Activated naive CD4-positive, alpha-beta T cell treated with anti-CD3 and anti-CD28 coated beads, Interleukin-2, amount 50 U/mL, for 24 hours (primary cell): ENCODE data around the gene DTWD2.
"Not testable (repeated sequence)": the region's sequence is repeated elsewhere in the genome, so short reads cannot be mapped to it uniquely, and the experiment has no call there.

Experiments
- H3K27ac Mint-ChIP-seq: one replicate; pipeline ENCODE4 v1.8.0; 2021; ENCODE audit warnings: mild to moderate bottlenecking, mixed read lengths
- H3K27me3 Mint-ChIP-seq: one replicate; pipeline ENCODE4 v1.8.0; 2021; ENCODE audit warnings: mixed read lengths
- H3K36me3 Mint-ChIP-seq: one replicate; pipeline ENCODE4 v1.8.0; 2021; ENCODE audit warnings: mixed read lengths
- H3K4me1 Mint-ChIP-seq: one replicate; pipeline ENCODE4 v1.8.0; 2021; ENCODE audit warnings: mixed read lengths
- H3K4me3 Mint-ChIP-seq: one replicate; pipeline ENCODE4 v1.8.0; 2021; ENCODE audit warnings: mild to moderate bottlenecking, mixed read lengths
- H3K9me3 Mint-ChIP-seq: one replicate; pipeline ENCODE4 v1.8.0; 2021; ENCODE audit warnings: mixed read lengths

Gene DTWD2

GRCh38 chr5:118973779-118974445, 14.4 kb downstream of the DTWD2 start:
- peaks cover 29% of the 10 kb centered on the region for H3K9me3 Mint-ChIP-seq
- not testable (repeated sequence) for H3K27me3 Mint-ChIP-seq, H3K4me3 Mint-ChIP-seq, H3K27ac Mint-ChIP-seq
- peaks cover 30% of the 10 kb centered on the region for H3K36me3 Mint-ChIP-seq
- peaks cover 12% of the 10 kb centered on the region for H3K4me1 Mint-ChIP-seq

- peaks cover 16% of the 10 kb centered on the region for H3K4me1 Mint-ChIP-seq
- no peaks in the 10 kb centered on the region for H3K9me3 Mint-ChIP-seq
- H3K27me3 Mint-ChIP-seq: no peaks in the 10 kb centered on the region
- H3K27ac Mint-ChIP-seq: no peak overlapping the region
- H3K36me3 Mint-ChIP-seq: peaks cover 12% of the 10 kb centered on the region
- no peak overlapping the region for H3K4me3 Mint-ChIP-seq
Observed at GRCh38 chr5:118968925-118969375, 19.4 kb downstream of the DTWD2 start.

- no peaks in the 10 kb centered on the region for H3K27me3 Mint-ChIP-seq
- H3K4me1 Mint-ChIP-seq: peaks cover 16% of the 10 kb centered on the region
- peaks cover 10% of the 10 kb centered on the region for H3K36me3 Mint-ChIP-seq
- H3K4me3 Mint-ChIP-seq: no peak overlapping the region
- H3K27ac Mint-ChIP-seq: no peak overlapping the region
- no peaks in the 10 kb centered on the region for H3K9me3 Mint-ChIP-seq
Observed at GRCh38 chr5:118968406-118968911, 19.9 kb downstream of the DTWD2 start.

GRCh38 chr5:118967059-118967508, 21.3 kb downstream of the DTWD2 start:
- no peaks in the 10 kb centered on the region for H3K27me3 Mint-ChIP-seq

GRCh38 chr5:118965890-118966289, 22.5 kb downstream of the DTWD2 start:
- Mint-ChIP-seq H3K36me3 (peaks cover 13% of the 10 kb centered on the region), H3K27ac (no peak overlapping the region), H3K27me3 (no peaks in the 10 kb centered on the region), H3K4me1 (peaks cover 4% of the 10 kb centered on the region), H3K9me3 (no peaks in the 10 kb centered on the region), H3K4me3 (no peak overlapping the region)

More at GRCh38 chr5:118967059-118967508, 21.3 kb downstream of the DTWD2 start:
- no peaks in the 10 kb centered on the region for H3K9me3 Mint-ChIP-seq
- peaks cover 13% of the 10 kb centered on the region for H3K36me3 Mint-ChIP-seq
- peaks cover 8% of the 10 kb centered on the region for H3K4me1 Mint-ChIP-seq
- H3K27ac Mint-ChIP-seq: no peak overlapping the region
- no peak overlapping the region for H3K4me3 Mint-ChIP-seq

- not testable (repeated sequence) for H3K4me1 Mint-ChIP-seq, H3K27me3 Mint-ChIP-seq, H3K9me3 Mint-ChIP-seq, H3K4me3 Mint-ChIP-seq, H3K27ac Mint-ChIP-seq
- peaks cover 17% of the 10 kb centered on the region for H3K36me3 Mint-ChIP-seq
Observed at GRCh38 chr5:118964970-118965369, 23.4 kb downstream of the DTWD2 start.

GRCh38 chr5:118964388-118964787, 24.0 kb downstream of the DTWD2 start:
- not testable (repeated sequence) for H3K4me3 Mint-ChIP-seq, H3K9me3 Mint-ChIP-seq, H3K27me3 Mint-ChIP-seq, H3K4me1 Mint-ChIP-seq, H3K27ac Mint-ChIP-seq
- peaks cover 20% of the 10 kb centered on the region for H3K36me3 Mint-ChIP-seq

GRCh38 chr5:118963169-118963568, 25.2 kb downstream of the DTWD2 start:
- no peak overlapping the region for H3K4me3 Mint-ChIP-seq
- H3K9me3 Mint-ChIP-seq: peaks cover 9% of the 10 kb centered on the region
- H3K4me1 Mint-ChIP-seq: peaks cover 2% of the 10 kb centered on the region
- no peaks in the 10 kb centered on the region for H3K27me3 Mint-ChIP-seq
- peaks cover 26% of the 10 kb centered on the region for H3K36me3 Mint-ChIP-seq
- H3K27ac Mint-ChIP-seq: no peak overlapping the region

GRCh38 chr5:118960557-118960956, 27.8 kb downstream of the DTWD2 start:
- Mint-ChIP-seq H3K36me3 (peaks cover 22% of the 10 kb centered on the region), H3K27me3 (no peaks in the 10 kb centered on the region), H3K9me3 (peaks cover 9% of the 10 kb centered on the region), H3K4me1 (peaks cover 3% of the 10 kb centered on the region), H3K4me3 (no peak overlapping the region), H3K27ac (no peak overlapping the region)

- H3K27me3 Mint-ChIP-seq: no peaks in the 10 kb centered on the region
- no peak overlapping the region for H3K4me3 Mint-ChIP-seq
- H3K4me1 Mint-ChIP-seq: peaks cover 3% of the 10 kb centered on the region
- H3K9me3 Mint-ChIP-seq: peaks cover 9% of the 10 kb centered on the region
- peaks cover 19% of the 10 kb centered on the region for H3K36me3 Mint-ChIP-seq
- H3K27ac Mint-ChIP-seq: no peak overlapping the region
Observed at GRCh38 chr5:118956727-118957126, 31.6 kb downstream of the DTWD2 start.

GRCh38 chr5:118953652-118954005, 34.7 kb downstream of the DTWD2 start:
- Mint-ChIP-seq H3K27ac (no peak overlapping the region), H3K27me3 (no peaks in the 10 kb centered on the region), H3K9me3 (no peaks in the 10 kb centered on the region), H3K4me3 (no peak overlapping the region), H3K4me1 (peaks cover 3% of the 10 kb centered on the region), H3K36me3 (peaks cover 20% of the 10 kb centered on the region)

- peaks cover 19% of the 10 kb centered on the region for H3K36me3 Mint-ChIP-seq
- no peak overlapping the region for H3K4me3 Mint-ChIP-seq
- H3K9me3 Mint-ChIP-seq: no peaks in the 10 kb centered on the region
- peaks cover 3% of the 10 kb centered on the region for H3K4me1 Mint-ChIP-seq
- no peaks in the 10 kb centered on the region for H3K27me3 Mint-ChIP-seq
- no peak overlapping the region for H3K27ac Mint-ChIP-seq
Observed at GRCh38 chr5:118952992-118953651, 35.2 kb downstream of the DTWD2 start.

- not testable (repeated sequence) for H3K27me3 Mint-ChIP-seq, H3K4me1 Mint-ChIP-seq, H3K27ac Mint-ChIP-seq, H3K9me3 Mint-ChIP-seq, H3K4me3 Mint-ChIP-seq
- H3K36me3 Mint-ChIP-seq: peaks cover 19% of the 10 kb centered on the region
Observed at GRCh38 chr5:118952306-118952705, 36.0 kb downstream of the DTWD2 start.

- not testable (repeated sequence) for H3K27me3 Mint-ChIP-seq, H3K4me3 Mint-ChIP-seq, H3K4me1 Mint-ChIP-seq, H3K9me3 Mint-ChIP-seq, H3K27ac Mint-ChIP-seq
- H3K36me3 Mint-ChIP-seq: peaks cover 19% of the 10 kb centered on the region
Observed at GRCh38 chr5:118950354-118950753, 38.0 kb downstream of the DTWD2 start.

GRCh38 chr5:118946138-118946800, 42.1 kb downstream of the DTWD2 start:
- no peaks in the 10 kb centered on the region for H3K4me1 Mint-ChIP-seq
- H3K4me3 Mint-ChIP-seq: no peak overlapping the region
- no peaks in the 10 kb centered on the region for H3K27me3 Mint-ChIP-seq
- no peak overlapping the region for H3K27ac Mint-ChIP-seq
- H3K36me3 Mint-ChIP-seq: peaks cover 12% of the 10 kb centered on the region
- H3K9me3 Mint-ChIP-seq: no peaks in the 10 kb centered on the region
